Activated naive CD8-positive, alpha-beta T cell (primary cell): ENCODE measurements around the gene EBF4.

ENCODE experiments used
- H3K27ac Mint-ChIP-seq: one replicate; pipeline ENCODE4 v1.8.0; 2021; ENCODE audit warnings: mixed read lengths
- H3K27me3 Mint-ChIP-seq: one replicate; pipeline ENCODE4 v1.8.0; 2021; ENCODE audit warnings: mixed read lengths
- H3K36me3 Mint-ChIP-seq: one replicate; pipeline ENCODE4 v1.8.0; 2021; ENCODE audit warnings: mixed read lengths
- H3K4me1 Mint-ChIP-seq: one replicate; pipeline ENCODE4 v1.8.0; 2021; ENCODE audit warnings: low read depth, mixed read lengths
- H3K4me3 Mint-ChIP-seq: one replicate; pipeline ENCODE4 v1.8.0; 2021; ENCODE audit warnings: mild to moderate bottlenecking, mixed read lengths
- H3K9me3 Mint-ChIP-seq: one replicate; pipeline ENCODE4 v1.8.0; 2021; ENCODE audit warnings: low read depth, mixed read lengths

The EBF4 gene

GRCh38 chr20:2740702-2741101 is 48.1 kb downstream of the EBF4 start:
- Mint-ChIP-seq H3K4me3 (no peak overlapping the region), H3K27me3 (no peaks in the 10 kb centered on the region), H3K36me3 (no peaks in the 10 kb centered on the region), H3K4me1 (peaks cover 54% of the 10 kb centered on the region), H3K9me3 (no peaks in the 10 kb centered on the region), H3K27ac (peak overlapping the region; percentile 82)

- Mint-ChIP-seq H3K27ac (peak overlapping the region; percentile 82), H3K36me3 (no peaks in the 10 kb centered on the region), H3K4me1 (peaks cover 53% of the 10 kb centered on the region), H3K27me3 (no peaks in the 10 kb centered on the region), H3K4me3 (peak overlapping the region; percentile 69), H3K9me3 (no peaks in the 10 kb centered on the region)
These were observed 48.9 kb downstream of the EBF4 start for GRCh38 chr20:2741463-2741862.

GRCh38 chr20:2741881-2742280 is 49.3 kb downstream of the EBF4 start:
- H3K36me3 Mint-ChIP-seq, result no peaks in the 10 kb centered on the region
- H3K4me1 Mint-ChIP-seq, result peaks cover 50% of the 10 kb centered on the region
- H3K27me3 Mint-ChIP-seq, result no peaks in the 10 kb centered on the region
- H3K9me3 Mint-ChIP-seq, result no peaks in the 10 kb centered on the region
- peak overlapping the region; percentile 82 for H3K27ac Mint-ChIP-seq
- H3K4me3 Mint-ChIP-seq, result peak overlapping the region; percentile 69

- peak overlapping the region; percentile 69 for H3K4me3 Mint-ChIP-seq
- peak overlapping the region; percentile 82 for H3K27ac Mint-ChIP-seq
- no peaks in the 10 kb centered on the region for H3K9me3 Mint-ChIP-seq
- H3K4me1 Mint-ChIP-seq, result peaks cover 51% of the 10 kb centered on the region
- H3K36me3 Mint-ChIP-seq, result no peaks in the 10 kb centered on the region
- no peaks in the 10 kb centered on the region for H3K27me3 Mint-ChIP-seq
These were observed 49.9 kb downstream of the EBF4 start for GRCh38 chr20:2742431-2742830.

GRCh38 chr20:2742934-2743559 is 50.5 kb downstream of the EBF4 start:
- H3K4me3 Mint-ChIP-seq, result peak overlapping the region; percentile 68
- peak overlapping the region; percentile 86 for H3K27ac Mint-ChIP-seq
- H3K27me3 Mint-ChIP-seq, result no peaks in the 10 kb centered on the region
- H3K4me1 Mint-ChIP-seq, result peaks cover 55% of the 10 kb centered on the region
- no peaks in the 10 kb centered on the region for H3K36me3 Mint-ChIP-seq
- no peaks in the 10 kb centered on the region for H3K9me3 Mint-ChIP-seq

GRCh38 chr20:2745060-2745910 is 52.7 kb downstream of the EBF4 start:
- H3K4me3 Mint-ChIP-seq, result no peak overlapping the region
- H3K36me3 Mint-ChIP-seq, result no peaks in the 10 kb centered on the region
- H3K4me1 Mint-ChIP-seq, result peaks cover 41% of the 10 kb centered on the region
- peaks cover 1% of the 10 kb centered on the region for H3K27me3 Mint-ChIP-seq
- no peaks in the 10 kb centered on the region for H3K9me3 Mint-ChIP-seq
- no peak overlapping the region for H3K27ac Mint-ChIP-seq

- peaks cover 3% of the 10 kb centered on the region for H3K27me3 Mint-ChIP-seq
- H3K4me3 Mint-ChIP-seq, result no peak overlapping the region
- no peaks in the 10 kb centered on the region for H3K36me3 Mint-ChIP-seq
- no peaks in the 10 kb centered on the region for H3K9me3 Mint-ChIP-seq
- peaks cover 38% of the 10 kb centered on the region for H3K4me1 Mint-ChIP-seq
- H3K27ac Mint-ChIP-seq, result no peak overlapping the region
These were observed 53.5 kb downstream of the EBF4 start for GRCh38 chr20:2745936-2746635.

- no peak overlapping the region for H3K27ac Mint-ChIP-seq
- peaks cover 3% of the 10 kb centered on the region for H3K27me3 Mint-ChIP-seq
- no peaks in the 10 kb centered on the region for H3K36me3 Mint-ChIP-seq
- H3K4me1 Mint-ChIP-seq, result peaks cover 33% of the 10 kb centered on the region
- H3K9me3 Mint-ChIP-seq, result no peaks in the 10 kb centered on the region
- no peak overlapping the region for H3K4me3 Mint-ChIP-seq
These were observed 54.2 kb downstream of the EBF4 start for GRCh38 chr20:2746636-2747265.

GRCh38 chr20:2747676-2748235 is 55.2 kb downstream of the EBF4 start:
- H3K27me3 Mint-ChIP-seq, result peaks cover 3% of the 10 kb centered on the region
- H3K4me1 Mint-ChIP-seq, result peaks cover 25% of the 10 kb centered on the region
- H3K27ac Mint-ChIP-seq, result no peak overlapping the region
- H3K9me3 Mint-ChIP-seq, result no peaks in the 10 kb centered on the region
- H3K4me3 Mint-ChIP-seq, result no peak overlapping the region
- H3K36me3 Mint-ChIP-seq, result no peaks in the 10 kb centered on the region

- Mint-ChIP-seq H3K36me3 (no peaks in the 10 kb centered on the region), H3K4me1 (peaks cover 25% of the 10 kb centered on the region), H3K27me3 (peaks cover 6% of the 10 kb centered on the region), H3K4me3 (no peak overlapping the region), H3K27ac (no peak overlapping the region), H3K9me3 (no peaks in the 10 kb centered on the region)
These were observed 56.2 kb downstream of the EBF4 start for GRCh38 chr20:2748551-2749342.

- Mint-ChIP-seq H3K27ac (no peak overlapping the region), H3K36me3 (no peaks in the 10 kb centered on the region), H3K9me3 (no peaks in the 10 kb centered on the region), H3K4me1 (peaks cover 25% of the 10 kb centered on the region), H3K4me3 (no peak overlapping the region), H3K27me3 (peaks cover 6% of the 10 kb centered on the region)
These were observed 56.9 kb downstream of the EBF4 start for GRCh38 chr20:2749343-2749950.

GRCh38 chr20:2749951-2750490 is 57.4 kb downstream of the EBF4 start:
- H3K4me1 Mint-ChIP-seq, result peaks cover 25% of the 10 kb centered on the region
- peaks cover 6% of the 10 kb centered on the region for H3K27me3 Mint-ChIP-seq
- H3K36me3 Mint-ChIP-seq, result no peaks in the 10 kb centered on the region
- peak overlapping the region; percentile 77 for H3K4me3 Mint-ChIP-seq
- H3K27ac Mint-ChIP-seq, result no peak overlapping the region
- no peaks in the 10 kb centered on the region for H3K9me3 Mint-ChIP-seq

GRCh38 chr20:2750491-2751251 is 58.1 kb downstream of the EBF4 start:
- no peaks in the 10 kb centered on the region for H3K9me3 Mint-ChIP-seq
- peaks cover 6% of the 10 kb centered on the region for H3K27me3 Mint-ChIP-seq
- peaks cover 25% of the 10 kb centered on the region for H3K4me1 Mint-ChIP-seq
- H3K27ac Mint-ChIP-seq, result no peak overlapping the region
- no peaks in the 10 kb centered on the region for H3K36me3 Mint-ChIP-seq
- peak overlapping the region; percentile 77 for H3K4me3 Mint-ChIP-seq
